Epidermal melanocyte (primary cell): ENCODE measurements around the gene SLC46A2.

Experiments
- DNase-seq: peaks from one replicate; pipeline ENCODE4 v3.0.0; 2011; ENCODE audit warnings: low spot score; ENCODE audit not compliant: insufficient read length

SLC46A2 gene

DNA sequence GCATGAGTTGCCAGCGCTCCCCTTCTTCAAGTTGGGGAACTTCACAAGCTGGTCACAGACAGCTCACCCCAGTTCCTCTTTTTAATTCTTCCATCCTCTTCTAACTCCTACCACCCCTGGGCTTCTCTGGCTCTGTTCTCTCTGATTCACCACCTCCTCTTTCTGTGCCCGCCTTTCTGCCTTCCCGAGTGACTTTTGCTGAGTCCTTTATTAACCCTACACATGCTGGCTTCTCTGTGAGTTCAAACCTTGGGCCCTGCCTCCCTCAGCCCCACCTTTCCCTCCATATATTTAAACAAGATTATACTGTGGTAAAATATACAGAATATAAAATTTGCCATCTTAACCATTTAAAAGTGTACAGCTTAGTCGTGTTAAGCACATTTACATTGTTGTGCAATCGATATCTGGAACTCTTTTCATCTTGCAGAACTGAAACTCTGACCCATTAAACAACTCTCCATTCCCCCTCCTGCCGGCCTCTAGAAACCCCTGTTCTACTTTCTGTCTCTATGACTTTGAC is 32.0 kb downstream of the SLC46A2 start:
- DNase-seq: no peak

DNA sequence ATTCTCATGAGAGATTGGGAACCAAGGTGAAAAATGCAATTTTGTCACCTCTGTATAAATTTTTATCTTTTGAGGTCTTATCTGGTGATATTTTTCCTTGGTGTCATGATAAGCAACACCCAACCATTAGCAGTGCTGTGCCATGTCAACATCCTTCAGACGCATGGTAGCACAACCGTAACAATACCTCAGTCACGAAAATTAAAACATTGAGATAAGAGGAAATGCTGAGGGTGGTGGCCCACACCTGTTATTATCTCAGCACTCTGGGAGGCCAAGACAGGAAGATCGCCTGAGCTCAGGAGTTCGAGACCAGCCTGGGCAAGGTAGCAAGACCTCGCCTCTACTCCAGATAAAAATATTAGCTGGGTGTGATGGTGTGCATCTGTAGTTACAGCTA is 32.7 kb downstream of the SLC46A2 start:
- DNase-seq: no peak

DNA sequence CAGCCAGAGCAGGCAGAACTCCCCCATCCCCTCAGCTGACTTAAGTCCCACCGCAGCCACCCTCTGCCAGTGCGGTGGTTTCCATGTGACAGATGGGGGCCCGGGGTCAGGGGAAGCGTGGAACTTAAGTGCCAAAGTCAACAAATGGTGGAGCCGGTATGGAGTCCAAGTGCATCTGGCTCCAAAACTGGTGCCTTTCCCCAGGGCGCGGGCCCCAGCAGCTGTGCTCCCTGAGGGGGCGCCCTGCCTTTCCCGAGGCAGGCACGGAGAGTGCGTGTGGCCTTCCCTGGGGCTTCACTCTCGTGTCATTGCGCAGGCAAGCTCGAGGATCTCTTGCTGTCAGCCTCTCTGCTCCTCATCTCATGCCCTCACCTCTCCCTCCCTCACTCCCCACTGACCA is 33.8 kb downstream of the SLC46A2 start:
- no peak for DNase-seq

DNA sequence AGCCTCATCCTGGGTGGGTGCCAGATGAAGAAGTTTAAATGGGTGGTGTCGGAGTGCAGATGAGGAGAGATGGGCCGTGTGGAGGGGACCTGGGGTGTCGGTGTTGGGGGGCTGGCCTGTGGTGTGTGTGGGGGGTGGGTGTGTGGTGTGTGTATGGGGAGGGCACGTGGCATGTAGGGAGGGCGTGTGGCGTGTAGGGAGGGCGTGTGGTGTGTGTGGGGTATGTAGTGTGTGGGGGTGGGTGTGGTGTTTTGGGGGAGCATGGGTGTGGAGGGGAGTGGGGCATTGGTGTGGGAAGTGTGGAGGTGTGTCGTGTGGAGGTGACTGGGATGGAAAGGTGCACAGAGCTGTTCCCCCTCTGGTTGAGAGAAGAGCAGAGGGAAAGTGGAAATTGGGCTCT is 34.5 kb downstream of the SLC46A2 start:
- no peak for DNase-seq

DNA sequence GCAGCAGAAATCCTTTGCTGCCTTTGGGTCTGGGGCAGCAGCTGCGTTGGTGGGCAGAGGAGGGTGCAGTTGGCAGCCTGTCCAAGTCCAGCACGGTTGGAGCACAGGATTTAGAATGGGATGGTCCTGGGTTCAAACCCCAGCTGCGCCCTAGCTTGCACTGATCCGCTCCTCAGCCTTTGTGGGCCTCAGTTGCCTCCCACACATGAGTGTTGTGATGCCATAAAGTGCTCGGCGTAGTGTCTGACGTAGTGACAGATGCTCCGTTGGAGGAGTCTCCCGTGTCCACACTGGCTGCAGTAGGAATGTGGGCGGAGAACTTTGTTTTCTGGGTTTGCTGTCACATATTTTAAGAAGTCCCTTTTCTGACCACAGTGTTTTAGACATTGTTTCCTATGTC is 36.0 kb downstream of the SLC46A2 start:
- DNase-seq: no peak

DNA sequence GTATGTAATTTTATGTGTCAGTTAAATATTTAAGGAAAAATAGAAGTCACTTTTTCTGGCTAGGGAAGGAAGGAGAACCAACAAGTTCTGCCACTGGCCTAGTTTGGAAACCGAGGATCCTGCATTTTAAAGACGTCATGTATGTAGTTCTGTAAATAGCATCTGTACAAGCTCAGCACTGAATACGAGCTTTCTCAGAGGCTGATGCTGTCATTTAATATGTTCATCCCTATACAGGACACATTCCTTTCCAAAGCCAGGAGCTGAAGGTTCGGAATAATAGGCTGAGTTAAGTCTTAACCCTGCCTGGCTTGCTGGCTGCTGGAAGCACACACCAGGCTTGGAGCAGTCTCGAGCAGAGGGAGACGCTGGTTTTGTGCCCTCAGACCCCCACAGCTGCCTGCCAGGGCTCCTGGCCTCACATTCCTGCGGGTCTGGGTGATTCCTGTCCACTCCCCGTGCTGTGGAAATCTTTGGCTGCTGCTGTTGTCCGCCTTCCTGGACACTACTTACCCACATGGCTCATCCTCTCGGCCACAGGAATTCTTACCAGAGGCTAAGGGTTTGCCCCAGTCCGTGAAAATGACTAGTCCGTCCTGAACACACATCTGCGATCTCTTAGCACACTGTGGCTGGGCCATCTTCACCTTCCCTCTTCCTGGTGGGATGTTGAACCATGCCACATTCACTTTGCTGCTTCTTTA is 36.6 kb downstream of the SLC46A2 start:
- no peak for DNase-seq

DNA sequence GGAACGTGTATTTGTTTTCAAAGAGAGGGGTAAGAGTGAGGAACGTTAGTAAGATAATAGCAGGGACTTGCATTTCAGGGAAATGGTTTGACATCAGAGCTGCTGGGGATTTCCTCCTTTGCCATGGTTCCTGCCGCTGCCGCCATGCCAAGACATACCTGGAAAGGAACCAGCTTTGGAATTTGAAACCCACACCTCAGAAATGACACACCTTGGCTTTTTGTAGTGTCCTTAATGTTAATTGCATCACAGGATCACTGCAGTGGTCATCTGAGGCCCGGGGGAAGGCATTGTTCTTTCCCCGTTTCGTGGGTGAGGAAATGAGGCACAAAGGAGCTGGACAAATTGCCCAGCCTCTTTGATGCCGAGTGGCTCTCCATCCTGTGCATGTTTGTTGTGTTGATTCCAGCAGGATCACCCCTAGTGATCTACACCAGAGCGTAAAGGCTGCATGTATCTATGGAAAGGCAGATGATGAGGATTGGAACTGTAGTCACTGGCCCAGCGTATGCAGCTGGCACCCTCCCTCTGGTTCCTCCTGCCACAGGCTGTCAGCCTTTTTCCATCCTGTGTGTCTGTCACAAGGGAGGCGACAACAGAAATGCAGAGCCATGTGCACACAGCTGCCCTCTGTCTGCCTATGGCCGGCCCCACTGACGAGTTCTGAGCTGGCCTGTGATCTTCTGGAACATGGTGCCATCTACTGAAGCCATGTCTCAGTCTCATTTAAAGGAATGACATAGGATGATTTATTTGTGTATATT is 37.8 kb downstream of the SLC46A2 start:
- no peak for DNase-seq

DNA sequence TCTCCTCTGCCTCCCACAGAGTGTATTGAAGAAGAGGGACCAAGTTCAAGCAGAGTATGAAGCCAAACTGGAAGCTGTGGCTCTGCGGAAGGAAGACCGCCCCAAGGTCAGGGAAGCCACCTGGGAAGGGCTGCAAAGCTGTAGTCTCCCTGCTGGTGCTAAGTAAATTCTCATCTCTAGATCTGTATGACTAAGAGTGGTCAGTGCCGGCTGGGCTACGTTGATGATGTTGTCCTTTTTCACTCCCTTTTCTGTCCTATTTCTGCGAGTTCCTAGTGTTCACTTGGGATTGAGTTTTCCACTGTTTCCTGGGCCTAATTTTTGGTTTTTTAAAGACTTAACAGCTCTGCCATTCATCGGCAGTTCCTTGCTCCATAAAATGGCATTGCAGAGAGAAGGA is 39.8 kb downstream of the SLC46A2 start:
- DNase-seq: no peak

DNA sequence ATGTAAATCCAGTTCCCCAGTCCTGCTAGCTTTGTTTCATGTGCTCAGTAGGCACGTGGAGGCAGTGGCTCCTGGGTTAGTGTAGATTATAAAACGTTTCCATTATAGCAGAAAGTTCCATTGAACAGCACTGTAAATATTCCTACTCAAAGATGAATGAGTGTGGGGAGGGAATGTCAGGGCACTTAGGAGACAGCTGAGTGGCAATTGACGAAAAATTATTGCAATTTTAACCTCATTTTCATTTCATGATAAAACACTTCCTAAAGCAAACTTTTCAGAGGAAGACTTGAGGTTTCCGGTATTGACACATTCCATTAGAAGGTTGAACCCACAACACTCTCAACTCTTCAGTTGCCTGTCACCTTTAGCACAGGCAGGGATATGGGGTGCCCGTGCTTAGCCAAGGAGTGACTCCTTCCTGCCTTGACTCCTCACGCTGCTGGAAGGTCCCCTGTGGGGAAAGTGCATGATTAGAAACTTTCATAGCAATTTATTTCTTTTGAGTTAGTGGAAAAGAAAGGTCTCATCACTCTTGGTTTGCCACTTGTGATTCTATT is 41.2 kb downstream of the SLC46A2 start:
- no peak for DNase-seq

DNA sequence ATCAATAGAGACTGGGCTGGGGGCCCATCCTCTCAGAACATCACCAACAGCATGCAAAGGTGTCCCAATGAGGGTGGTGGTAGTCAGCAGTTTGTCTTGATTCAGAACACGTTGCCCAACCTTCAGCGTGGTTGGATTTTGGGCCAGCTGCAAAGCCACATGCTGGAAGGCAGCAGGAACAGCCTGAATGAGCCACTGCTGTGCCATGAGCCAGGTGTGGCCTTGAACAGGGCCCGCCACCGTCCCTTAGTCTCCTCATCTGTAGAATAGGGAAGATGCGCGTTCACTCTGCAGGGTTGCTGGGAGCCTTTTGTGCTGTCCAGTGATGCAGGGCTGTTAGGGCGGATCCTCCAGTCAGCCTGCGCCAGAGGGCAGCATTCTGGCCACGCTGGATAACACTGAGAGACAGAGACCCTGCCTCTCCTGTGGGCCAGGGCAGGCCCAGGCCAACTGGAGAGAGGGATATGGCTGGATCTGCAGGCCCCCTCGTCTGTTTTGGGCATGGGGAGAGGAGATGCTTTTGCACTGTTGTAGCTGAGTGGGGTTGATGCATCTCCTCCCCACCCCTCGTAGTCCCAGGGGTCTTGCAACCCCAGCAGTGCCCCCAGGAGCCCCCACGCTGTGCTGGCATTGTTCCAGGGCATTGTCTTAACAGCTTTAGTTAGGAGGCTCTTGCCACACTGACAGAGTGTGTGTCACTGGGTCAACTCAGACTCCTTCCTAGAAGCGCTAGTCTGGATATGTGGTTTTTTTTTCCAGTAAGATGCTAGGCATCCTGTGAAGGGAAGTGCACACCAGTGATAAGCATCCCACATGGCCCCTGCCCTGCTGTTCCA is 42.1 kb downstream of the SLC46A2 start:
- no peak for DNase-seq

DNA sequence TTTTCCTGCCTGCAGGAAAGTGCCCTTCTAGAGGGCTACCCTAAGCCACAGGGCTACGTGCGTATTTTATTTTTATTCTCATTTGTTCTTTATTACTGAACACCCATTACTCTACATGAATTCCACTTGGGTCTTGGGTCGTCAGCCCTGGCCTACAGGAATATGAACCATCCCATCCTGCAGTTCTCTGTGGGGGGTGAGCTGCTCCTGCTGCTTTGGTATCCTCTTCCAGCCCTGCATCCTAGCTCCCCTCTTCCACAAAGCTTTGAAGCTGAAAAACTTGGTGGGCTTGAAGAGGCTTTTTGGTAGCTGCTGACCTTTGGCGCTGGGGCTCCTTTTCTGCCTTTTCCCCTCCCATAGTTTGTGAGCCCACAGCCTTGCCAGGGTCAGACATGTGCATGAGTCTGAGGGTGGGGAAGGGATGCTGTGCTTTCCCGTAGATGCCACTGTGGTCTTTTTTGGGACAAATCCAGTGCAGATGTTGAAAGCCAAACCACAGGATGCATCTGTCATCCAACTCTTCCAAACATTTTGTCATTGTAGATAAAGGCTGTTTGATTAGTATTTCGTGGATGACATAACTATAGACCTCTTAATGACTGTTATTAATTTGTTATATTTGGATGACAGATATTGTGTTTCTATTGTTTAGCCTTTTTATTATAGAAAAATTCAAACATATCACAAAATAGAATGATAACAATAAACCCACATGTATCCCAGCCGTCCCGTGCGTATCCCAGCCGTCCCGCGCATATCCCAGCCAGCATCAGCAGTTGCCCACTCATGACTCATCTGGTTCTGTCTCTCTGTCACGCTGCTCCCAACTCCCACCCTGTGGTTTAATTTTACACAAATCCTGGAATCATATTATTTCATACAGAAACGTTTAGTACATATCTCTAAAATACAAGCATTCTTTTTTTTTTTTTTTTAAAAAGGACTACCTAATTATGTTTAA is 43.9 kb downstream of the SLC46A2 start:
- DNase-seq: no peak

DNA sequence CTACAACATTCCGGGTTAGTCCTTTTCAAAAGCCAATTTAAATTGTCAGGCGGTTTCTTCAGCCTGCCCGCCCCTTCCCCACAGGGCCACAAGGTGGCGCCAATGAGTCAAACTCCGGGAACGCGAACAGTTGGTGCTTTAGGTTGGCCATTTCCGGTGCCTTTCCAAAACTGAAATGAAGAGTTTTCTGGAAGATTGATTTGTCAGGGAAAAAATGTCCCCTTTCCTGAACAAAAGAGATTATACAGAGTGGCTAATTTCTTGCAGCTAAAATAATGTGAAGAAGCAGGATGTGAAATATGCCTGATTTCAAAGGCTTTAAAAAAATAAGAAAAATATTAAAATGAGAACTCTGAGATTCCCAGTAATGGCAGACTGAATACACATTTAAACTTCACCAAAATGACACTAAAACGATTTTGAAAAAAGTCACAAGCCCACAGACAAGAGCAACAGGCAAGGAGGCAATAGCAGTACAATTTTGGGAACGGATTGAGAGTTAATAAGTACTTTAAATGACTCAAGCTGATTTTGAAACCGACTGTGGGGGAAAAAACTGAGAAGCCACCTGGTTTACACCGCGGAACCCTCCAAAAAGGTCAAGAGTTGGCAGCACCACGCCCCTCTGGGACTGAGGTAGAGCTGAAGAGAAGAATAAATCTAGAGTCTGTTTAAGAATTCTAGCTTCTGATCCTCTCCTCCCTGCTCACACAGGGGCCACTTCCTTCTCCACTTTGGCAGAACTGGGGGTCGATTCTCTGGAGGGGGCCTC is 45.7 kb downstream of the SLC46A2 start:
- DNase-seq: peak; percentile 78

DNA sequence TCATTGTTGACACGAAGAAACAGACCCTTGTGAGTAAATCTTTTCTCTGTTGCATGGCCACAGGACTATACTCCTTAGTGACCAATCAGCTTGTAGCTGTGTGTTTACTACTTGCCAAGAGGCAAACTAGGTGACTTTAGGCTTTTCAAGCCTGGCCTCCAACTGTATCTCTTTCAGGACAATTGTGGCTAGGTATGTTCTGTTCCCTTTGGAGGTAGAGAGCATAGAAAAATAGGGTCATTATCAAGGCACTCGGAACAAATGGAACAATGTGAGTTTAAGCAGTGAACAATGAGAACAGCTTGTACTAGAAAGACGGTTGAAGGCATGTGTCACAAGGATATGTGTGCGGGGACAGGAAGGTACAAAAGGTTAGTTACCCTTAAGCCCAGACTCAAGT is 48.1 kb downstream of the SLC46A2 start:
- DNase-seq: no peak

DNA sequence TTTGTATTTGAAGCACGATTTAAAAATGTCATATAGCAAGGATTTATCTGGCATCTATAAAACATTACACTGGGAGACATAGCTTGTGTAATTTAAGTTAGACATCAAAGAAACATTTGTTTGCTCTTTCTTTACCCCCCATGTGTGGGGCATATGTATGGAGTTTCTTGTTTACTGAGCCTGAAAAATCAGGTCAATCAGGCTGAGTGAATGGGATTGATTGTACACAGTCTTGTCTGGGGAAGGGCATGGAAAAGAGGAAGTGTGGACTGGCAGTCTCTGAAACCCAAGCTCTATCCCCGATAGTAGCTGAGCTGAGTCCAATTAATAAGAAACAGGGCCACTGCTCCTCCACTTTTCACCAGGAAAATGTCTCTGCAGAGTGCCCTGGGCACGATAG is 49.4 kb downstream of the SLC46A2 start:
- peak; percentile 87 for DNase-seq

DNA sequence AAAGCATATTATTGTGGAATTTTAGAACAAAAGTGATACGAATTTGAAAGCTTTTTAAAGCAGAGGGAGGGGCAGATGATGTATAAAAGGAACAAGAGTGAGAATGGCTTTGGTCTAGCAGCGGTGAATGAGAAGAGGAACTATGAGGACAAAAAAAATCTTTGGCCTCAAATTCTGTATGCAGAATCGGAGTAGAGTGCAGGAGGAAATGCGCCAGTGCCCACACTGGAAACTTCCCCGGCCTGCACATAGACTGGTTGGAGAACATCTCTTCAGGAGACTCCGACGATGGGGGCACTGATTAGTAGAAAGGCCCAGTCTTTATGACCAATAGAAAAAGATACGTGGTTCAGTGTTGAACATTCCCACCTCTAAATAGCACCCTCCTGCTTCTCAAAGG is 51.3 kb downstream of the SLC46A2 start:
- DNase-seq: no peak

DNA sequence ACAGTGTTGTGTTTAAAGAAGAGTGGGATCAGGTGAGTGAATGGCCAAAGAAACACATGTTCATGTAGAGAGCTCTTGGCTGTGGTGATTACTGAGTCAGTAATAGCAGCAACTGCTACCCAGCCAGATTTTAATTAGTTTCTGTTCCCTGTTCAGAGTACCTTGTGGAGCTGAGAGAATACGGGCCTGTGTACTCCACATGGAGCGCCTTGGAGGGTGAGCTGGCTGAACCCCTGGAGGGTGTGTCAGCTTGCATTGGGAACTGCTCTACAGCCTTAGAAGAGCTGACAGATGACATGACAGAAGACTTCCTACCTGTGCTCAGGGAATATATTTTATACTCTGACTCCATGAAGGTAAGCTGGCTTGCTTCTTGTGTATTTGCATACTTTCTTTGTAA is 52.3 kb downstream of the SLC46A2 start:
- DNase-seq: no peak

DNA sequence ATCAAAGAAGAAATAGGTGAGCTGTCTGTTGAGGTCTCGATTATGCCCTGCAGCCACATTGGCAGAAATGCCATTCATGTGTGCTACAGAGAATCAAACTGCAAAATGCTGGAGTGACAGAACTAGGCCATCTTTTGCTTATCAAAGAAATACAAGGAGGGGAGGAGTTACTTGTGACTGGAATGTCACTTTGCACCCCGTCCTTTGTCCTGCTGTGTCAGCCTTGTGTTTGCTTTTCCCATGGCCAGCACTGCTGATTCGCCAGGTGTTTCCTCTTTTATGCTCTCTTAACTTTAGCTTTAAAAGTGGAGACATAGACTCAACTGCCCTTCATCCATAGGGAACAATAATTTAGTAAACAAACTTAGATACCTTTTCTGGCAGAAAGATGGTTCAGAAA is 54.3 kb downstream of the SLC46A2 start:
- DNase-seq: no peak

DNA sequence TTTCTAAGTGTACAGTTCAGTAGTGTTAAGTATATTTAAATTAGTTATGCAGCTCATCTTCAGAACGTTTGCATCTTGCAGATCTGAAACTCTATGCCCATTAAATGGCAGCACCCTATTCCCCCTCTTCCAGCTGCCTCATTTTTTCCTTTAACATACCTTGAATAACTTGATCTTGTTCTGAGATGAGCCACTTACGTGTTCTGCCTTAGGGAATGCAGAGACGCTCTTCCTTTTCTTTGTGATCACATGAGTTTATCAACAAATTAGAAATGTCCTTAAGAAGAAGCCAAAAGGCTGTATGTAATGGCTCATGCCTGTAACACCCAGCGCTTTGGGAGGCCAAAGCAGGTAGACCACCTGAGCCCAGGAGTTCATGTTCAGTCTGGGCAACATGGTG is 57.6 kb downstream of the SLC46A2 start:
- DNase-seq: no peak

DNA sequence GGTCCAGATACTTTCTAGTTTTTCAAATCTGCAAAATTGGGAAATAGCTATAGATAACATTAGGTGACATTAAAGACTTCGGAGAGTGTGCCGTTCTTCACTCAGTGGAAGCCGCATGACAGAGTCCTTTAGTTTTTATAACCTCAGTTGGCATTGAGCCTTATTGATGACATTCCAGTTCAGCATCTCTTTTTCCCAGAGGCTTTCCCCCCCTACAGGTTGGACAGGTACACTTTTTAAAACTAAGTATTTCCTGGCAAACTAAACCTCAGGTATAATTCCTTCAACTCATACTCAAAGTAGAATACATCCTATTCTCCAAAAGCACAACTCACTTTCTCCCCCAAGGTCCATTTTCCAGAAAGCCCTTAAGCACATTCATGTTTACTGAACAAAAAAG is 58.7 kb downstream of the SLC46A2 start:
- DNase-seq: no peak
